SJCRH30 (cell line): ENCODE measurements around the gene ADCY10. TPM values are rescaled to one million over a fixed set of nuclear protein-coding genes. Genes with fewer than 3 reads are reported as not detected.
"Not testable (repeated sequence)": the region's sequence is repeated elsewhere in the genome, so short reads cannot be mapped to it uniquely, and the experiment has no call there.

ENCODE experiments used
- DNase-seq, 2 experiments: peaks; one replicate each; pipeline ENCODE4 v3.0.0-alpha.2; 2015 to 2020
- H3K27ac ChIP-seq: fragments of 250-450 bp; sonication (Bioruptor Pico); 2 replicates; pipeline ENCODE4 v1.5.1; 2020; ENCODE audit warnings: mild to moderate bottlenecking, moderate library complexity
- H3K27me3 ChIP-seq: fragments of 250-450 bp; sonication (Bioruptor Pico); 2 replicates; pipeline ENCODE4 v1.5.1; 2020; ENCODE audit warnings: mild to moderate bottlenecking, moderate library complexity
- H3K36me3 ChIP-seq: fragments of 250-450 bp; sonication (Bioruptor Pico); 2 replicates; pipeline ENCODE4 v1.5.1; 2020; ENCODE audit warnings: mild to moderate bottlenecking, moderate library complexity
- H3K4me1 ChIP-seq: fragments of 250-450 bp; sonication (Bioruptor Pico); 2 replicates; pipeline ENCODE4 v1.5.1; 2020; ENCODE audit warnings: mild to moderate bottlenecking, moderate library complexity
- H3K4me3 ChIP-seq: fragments of 250-450 bp; sonication (Bioruptor Pico); 2 replicates; pipeline ENCODE4 v1.5.1; 2020; ENCODE audit warnings: mild to moderate bottlenecking, moderate library complexity
- H3K9me3 ChIP-seq: fragments of 250-450 bp; sonication (Bioruptor Pico); replicated peaks from 2 replicates; pipeline ENCODE4 v1.5.1; 2020; ENCODE audit warnings: mild to moderate bottlenecking, moderate library complexity
- total RNA-seq: library from RNA; depleted of rRNA; stranded (reverse); fragments of >200 nt; shearing (Covaris generic); gene quantifications from 2 replicates; pipeline ENCODE4 v1.2.3, GENCODE V29; 2014

The ADCY10 gene
- total RNA-seq, 1 experiment from 2014 or later = 0.38 TPM

- H3K27ac ChIP-seq = no peak overlapping the region
- H3K36me3 ChIP-seq = no peaks in the 10 kb centered on the region
- no peaks in the 10 kb centered on the region for H3K4me1 ChIP-seq
- no peak for DNase-seq
- H3K27me3 ChIP-seq = no peaks in the 10 kb centered on the region
- no peaks in the 10 kb centered on the region; the same call in 1 of the 2 replicates for H3K9me3 ChIP-seq
- H3K4me3 ChIP-seq = no peak overlapping the region
These were observed 32.9 kb downstream of the ADCY10 start for GRCh38 chr1:167881069-167881468.

- no peak for DNase-seq
- Histone ChIP-seq H3K4me3 (no peak overlapping the region), H3K27ac (no peak overlapping the region)
These were observed 33.3 kb downstream of the ADCY10 start for GRCh38 chr1:167880580-167881021.

GRCh38 chr1:167879508-167879907 is 34.4 kb downstream of the ADCY10 start:
- H3K27ac ChIP-seq = no peak overlapping the region
- H3K4me1 ChIP-seq = peaks cover 3% of the 10 kb centered on the region; the same call in 1 of the 2 replicates
- H3K36me3 ChIP-seq = no peaks in the 10 kb centered on the region
- no peaks in the 10 kb centered on the region for H3K27me3 ChIP-seq
- H3K4me3 ChIP-seq = no peak overlapping the region
- no peak for DNase-seq
- no peaks in the 10 kb centered on the region for H3K9me3 ChIP-seq

More at GRCh38 chr1:167880580-167881021, 33.3 kb downstream of the ADCY10 start:
- H3K36me3 ChIP-seq = no peaks in the 10 kb centered on the region
- no peaks in the 10 kb centered on the region for H3K9me3 ChIP-seq
- no peaks in the 10 kb centered on the region for H3K27me3 ChIP-seq
- H3K4me1 ChIP-seq = peaks cover under 1% of the 10 kb centered on the region; the same call in 1 of the 2 replicates

GRCh38 chr1:167878372-167879160 is 35.4 kb downstream of the ADCY10 start:
- Histone ChIP-seq H3K36me3 (no peaks in the 10 kb centered on the region), H3K27ac (no peak overlapping the region), H3K9me3 (no peaks in the 10 kb centered on the region), H3K27me3 (no peaks in the 10 kb centered on the region), H3K4me1 (peaks cover 3% of the 10 kb centered on the region; the same call in 1 of the 2 replicates), H3K4me3 (no peak overlapping the region)
- DNase-seq = no peak

- Histone ChIP-seq H3K9me3 (no peaks in the 10 kb centered on the region), H3K36me3 (no peaks in the 10 kb centered on the region), H3K4me1 (peaks cover 3% of the 10 kb centered on the region; the same call in 1 of the 2 replicates), H3K4me3 (no peak overlapping the region), H3K27me3 (no peaks in the 10 kb centered on the region), H3K27ac (no peak overlapping the region)
- no peak for DNase-seq
These were observed 37.2 kb downstream of the ADCY10 start for GRCh38 chr1:167876597-167877175.

- no peak for DNase-seq
- Histone ChIP-seq H3K27ac (no peak overlapping the region), H3K36me3 (no peaks in the 10 kb centered on the region), H3K9me3 (no peaks in the 10 kb centered on the region), H3K27me3 (no peaks in the 10 kb centered on the region), H3K4me1 (peaks cover 7% of the 10 kb centered on the region; the same call in 1 of the 2 replicates), H3K4me3 (no peak overlapping the region)
These were observed 42.6 kb downstream of the ADCY10 start for GRCh38 chr1:167871331-167871730.

GRCh38 chr1:167869157-167870001 is 44.6 kb downstream of the ADCY10 start:
- not testable (repeated sequence) for H3K27ac ChIP-seq, H3K4me3 ChIP-seq, H3K27me3 ChIP-seq, H3K36me3 ChIP-seq, H3K4me1 ChIP-seq, DNase-seq, H3K9me3 ChIP-seq

GRCh38 chr1:167866739-167867414 is 47.1 kb downstream of the ADCY10 start:
- H3K9me3 ChIP-seq, H3K36me3 ChIP-seq, H3K4me1 ChIP-seq, H3K27me3 ChIP-seq, H3K4me3 ChIP-seq, H3K27ac ChIP-seq, DNase-seq: not testable (repeated sequence)

- not testable (repeated sequence) for H3K27ac ChIP-seq, H3K36me3 ChIP-seq, H3K9me3 ChIP-seq, DNase-seq, H3K27me3 ChIP-seq, H3K4me1 ChIP-seq, H3K4me3 ChIP-seq
These were observed 47.6 kb downstream of the ADCY10 start for GRCh38 chr1:167866326-167866725.

GRCh38 chr1:167865804-167866308 is 48.1 kb downstream of the ADCY10 start:
- DNase-seq, H3K36me3 ChIP-seq, H3K4me1 ChIP-seq, H3K4me3 ChIP-seq, H3K27me3 ChIP-seq, H3K27ac ChIP-seq, H3K9me3 ChIP-seq: not testable (repeated sequence)

- not testable (repeated sequence) for H3K36me3 ChIP-seq, H3K27ac ChIP-seq, H3K9me3 ChIP-seq, H3K4me1 ChIP-seq, H3K4me3 ChIP-seq, H3K27me3 ChIP-seq, DNase-seq
These were observed 48.7 kb downstream of the ADCY10 start for GRCh38 chr1:167865193-167865592.

- H3K9me3 ChIP-seq = no peaks in the 10 kb centered on the region
- H3K27ac ChIP-seq = no peak overlapping the region
- no peak overlapping the region for H3K4me3 ChIP-seq
- no peaks in the 10 kb centered on the region for H3K4me1 ChIP-seq
- H3K27me3 ChIP-seq = no peaks in the 10 kb centered on the region
- DNase-seq = no peak
- no peaks in the 10 kb centered on the region for H3K36me3 ChIP-seq
These were observed 49.4 kb downstream of the ADCY10 start for GRCh38 chr1:167864392-167865032.

GRCh38 chr1:167863921-167864279 is 50.0 kb downstream of the ADCY10 start:
- H3K27me3 ChIP-seq = no peaks in the 10 kb centered on the region
- no peak for DNase-seq
- H3K9me3 ChIP-seq = no peaks in the 10 kb centered on the region
- H3K27ac ChIP-seq = no peak overlapping the region
- H3K4me1 ChIP-seq = no peaks in the 10 kb centered on the region
- no peak overlapping the region for H3K4me3 ChIP-seq
- H3K36me3 ChIP-seq = no peaks in the 10 kb centered on the region
